Activated effector memory CD4-positive, alpha-beta T cell treated with anti-CD3 and anti-CD28 coated beads, Interleukin-2, amount 50 U/mL, for 16 hours (primary cell): ENCODE data around the gene MAFG.
"Not testable (repeated sequence)": the region's sequence is repeated elsewhere in the genome, so short reads cannot be mapped to it uniquely, and the experiment has no call there.

ENCODE experiments used
- DNase-seq: peaks from one replicate; pipeline ENCODE4 v3.0.0-alpha.2; 2020

MAFG gene

DNA sequence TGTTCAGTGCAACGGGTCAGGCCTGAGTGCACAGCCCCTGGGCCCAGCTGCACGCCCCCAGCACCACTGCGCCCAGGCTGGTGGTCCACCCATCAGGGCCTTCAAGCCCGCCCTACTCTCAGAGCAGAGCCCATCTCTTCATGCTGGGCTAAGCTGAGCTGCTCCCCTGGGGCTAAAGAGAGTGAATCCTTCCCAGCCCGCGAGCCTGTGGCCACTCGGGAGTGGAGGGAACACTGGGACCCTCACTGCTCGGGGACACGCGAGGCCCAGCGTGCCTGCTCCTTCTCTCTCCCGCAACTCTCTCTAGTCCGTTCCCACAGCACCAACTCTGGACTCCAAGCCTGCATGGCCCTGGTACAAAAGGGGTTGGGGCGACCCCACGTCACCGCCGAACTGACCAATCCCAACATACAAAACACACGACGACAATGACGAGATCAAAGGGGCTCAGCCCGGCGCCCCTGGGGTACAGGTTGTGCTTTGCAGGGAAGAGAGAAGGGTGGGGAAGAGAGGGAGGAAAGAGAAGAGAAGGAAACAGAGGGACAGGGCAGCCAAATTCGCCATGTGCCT is 5.5 kb downstream of the MAFG start:
- DNase-seq = no peak

- DNase-seq = no peak
These were observed 6.0 kb downstream of the MAFG start for GRCh38 chr17:81921537-81921862.

DNA sequence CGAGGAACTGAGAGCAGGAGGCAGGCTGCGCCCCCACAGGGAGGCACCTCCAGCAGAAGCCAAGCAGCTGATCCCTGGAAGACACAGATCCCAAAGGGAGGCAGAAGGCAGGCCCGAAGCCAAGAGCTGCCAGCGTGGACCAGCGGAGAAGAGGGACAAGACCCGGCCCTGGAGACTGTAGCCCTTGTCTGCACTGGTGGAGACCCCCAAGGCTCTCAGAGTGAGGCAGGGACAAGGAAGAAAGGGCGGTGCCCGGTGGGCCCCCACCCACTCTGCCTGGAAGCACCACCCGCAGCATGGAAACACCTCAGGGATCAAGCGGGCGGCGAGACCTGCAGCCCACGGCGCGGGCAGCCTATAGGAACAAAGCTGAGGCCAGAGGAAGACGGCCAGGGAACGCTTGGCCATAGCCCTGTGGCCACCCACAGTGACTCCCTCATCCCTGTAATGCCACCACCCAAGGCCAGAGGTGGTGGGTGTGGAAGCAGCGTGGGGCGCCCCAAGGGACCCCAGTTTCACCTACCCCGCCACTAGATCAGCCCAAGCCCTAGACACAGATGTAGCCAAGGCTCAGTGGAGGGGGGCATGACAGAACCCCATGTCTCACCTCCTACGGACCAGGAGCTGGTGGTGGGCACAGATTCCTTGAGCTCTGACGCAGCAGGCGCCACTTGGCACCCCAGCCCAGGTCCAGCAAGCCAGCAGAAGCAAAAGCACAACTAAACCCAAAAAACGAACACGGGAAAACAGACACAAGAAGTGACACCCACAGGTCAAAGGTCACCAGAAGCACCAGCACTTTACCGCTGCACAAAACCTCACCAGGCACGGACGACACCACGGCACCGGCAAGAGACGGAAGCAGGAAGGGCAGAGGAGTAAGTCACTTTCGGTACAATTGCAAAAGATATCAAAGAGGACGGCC is 6.7 kb downstream of the MAFG start:
- no peak for DNase-seq

DNA sequence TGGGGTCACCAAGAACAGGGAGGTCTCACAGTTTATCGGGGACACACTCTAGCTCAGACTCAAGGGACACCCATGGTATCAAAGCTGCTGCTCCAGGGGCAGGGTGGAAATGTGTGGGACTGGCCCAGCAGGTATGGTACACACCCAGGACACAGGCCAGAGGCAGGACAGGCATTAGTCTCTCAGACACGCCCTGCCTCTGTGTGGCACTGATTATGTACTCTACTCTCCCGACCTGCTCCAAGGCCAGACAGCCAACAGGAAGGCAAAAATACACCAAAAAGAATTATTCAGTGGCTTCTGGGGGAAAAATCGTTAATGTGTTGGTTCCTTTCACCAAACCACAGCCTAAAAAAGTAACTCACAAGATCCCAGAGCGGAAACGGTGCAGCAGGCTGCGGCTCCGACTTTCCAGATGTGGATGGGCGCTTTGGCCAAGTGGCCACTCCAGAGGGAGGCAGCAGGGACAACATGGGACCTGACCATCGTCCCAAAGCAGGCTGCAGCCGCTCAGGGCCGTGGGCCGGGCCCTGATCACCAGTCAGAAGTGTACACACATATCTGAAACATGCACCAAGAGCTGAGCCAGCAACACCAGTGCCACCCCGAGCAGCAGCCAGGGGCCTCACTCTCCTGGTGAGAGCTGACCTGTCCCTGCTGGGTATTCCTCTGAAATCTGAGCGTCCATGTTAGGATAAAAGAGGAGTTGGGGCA is 8.5 kb downstream of the MAFG start:
- DNase-seq = no peak

- DNase-seq = not testable (repeated sequence)
These were observed 9.2 kb downstream of the MAFG start for GRCh38 chr17:81918333-81918669.

DNA sequence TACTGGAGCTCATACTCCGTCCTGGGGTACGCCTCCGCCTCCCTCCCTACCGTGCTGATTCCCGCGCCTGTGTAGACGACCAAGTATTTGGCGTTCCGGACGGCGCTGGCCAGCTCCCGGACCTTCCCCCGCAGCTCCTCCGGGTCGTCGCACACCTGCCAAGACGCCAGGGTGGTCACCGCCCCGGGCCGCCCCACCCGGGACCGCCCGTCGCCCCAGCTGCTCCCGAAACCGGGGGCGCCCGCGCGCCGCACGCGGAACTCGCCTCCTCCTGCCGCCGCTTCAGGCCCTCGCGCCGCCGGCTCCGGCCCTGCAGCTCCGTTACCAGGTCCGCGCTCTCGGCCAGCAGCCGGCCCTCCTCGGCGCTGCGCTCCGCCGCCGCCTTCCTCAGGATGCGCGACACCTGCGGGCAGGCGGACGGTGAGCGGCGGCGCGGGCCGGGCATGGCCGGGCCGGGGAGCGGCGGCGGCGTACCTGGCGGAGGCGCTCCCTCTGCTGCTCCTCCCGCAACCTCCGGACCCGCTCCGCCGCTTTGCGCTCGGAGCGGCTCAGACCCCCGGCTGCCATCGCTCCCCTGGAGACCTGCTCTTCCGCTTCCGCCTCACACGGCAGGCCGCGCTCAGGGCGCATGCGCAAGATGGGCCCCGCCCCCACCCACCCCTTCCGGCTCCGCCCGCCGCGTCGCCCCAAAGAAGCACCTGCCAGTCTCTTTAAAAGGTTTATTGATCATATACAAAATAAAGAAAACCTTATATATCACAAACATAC is 9.8 kb downstream of the MAFG start, which contains the start of gene SIRT7:
SIRT7 (minus strand) TSS at position 612 of the 768 bp plus-strand sequence; CDS start at position 567, 45 bp downstream.
- peak; percentile 93 for DNase-seq

GRCh38 chr17:81916234-81917001 is 11.1 kb downstream of the MAFG start:
- DNase-seq = no peak

DNA sequence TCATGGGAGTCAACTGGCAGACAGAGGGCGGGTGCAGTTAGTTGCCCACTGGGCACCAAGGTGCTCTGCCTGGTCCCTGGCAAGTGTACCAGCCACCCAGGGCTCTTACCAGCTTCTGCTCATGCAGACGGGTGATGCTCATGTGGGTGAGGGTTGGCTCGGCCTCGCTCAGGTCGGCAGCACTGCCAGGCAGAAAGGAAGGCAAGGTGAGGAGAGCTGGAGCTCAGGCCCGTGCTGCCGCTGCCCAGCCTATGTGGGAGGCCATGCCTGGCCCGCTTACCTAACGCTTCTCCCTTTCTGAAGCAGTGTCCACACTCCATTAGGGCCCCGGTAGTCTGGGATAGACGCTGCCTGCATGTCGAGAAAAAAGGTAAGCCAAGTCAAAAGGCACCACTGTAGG is 12.2 kb downstream of the MAFG start:
- DNase-seq = no peak

GRCh38 chr17:81914103-81914850 is 13.3 kb downstream of the MAFG start:
- DNase-seq = no peak

DNA sequence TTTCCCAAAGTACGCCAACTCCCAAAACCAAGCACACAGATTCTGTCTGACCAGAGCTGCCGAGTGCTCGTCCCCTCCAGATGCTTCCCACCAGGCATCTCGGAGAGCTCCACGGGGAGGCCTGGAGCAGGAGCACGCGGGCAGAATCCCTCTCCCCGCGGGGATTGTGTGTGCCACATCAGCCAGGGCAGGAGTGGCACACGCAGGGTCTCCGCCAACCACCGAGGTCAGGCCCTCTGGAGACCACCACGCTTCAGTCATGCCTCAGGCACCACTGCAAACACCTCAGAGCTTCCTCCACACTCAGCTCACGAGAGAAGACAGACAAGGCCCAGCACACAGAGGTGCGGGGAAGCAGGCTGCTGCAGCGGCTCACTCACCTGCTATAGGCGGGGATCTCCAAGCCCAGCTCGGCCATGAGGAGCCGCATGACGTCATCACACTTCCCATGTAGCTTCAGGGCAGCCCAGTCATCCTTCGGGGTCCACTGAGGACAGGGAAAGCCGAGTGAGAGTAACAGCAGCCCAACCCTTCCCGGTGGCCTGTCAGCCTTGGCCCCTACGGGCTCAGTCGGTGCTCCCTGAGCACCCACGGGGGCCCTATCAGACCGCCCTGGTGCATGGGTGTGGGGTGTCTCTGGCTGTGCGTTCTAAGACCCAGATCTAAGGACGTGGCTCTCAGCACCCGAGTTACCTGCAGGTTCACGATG is 14.0 kb downstream of the MAFG start:
- no peak for DNase-seq

- DNase-seq = no peak
These were observed 14.9 kb downstream of the MAFG start for GRCh38 chr17:81912441-81913309.

GRCh38 chr17:81911969-81912368 is 15.6 kb downstream of the MAFG start:
- DNase-seq = no peak

DNA sequence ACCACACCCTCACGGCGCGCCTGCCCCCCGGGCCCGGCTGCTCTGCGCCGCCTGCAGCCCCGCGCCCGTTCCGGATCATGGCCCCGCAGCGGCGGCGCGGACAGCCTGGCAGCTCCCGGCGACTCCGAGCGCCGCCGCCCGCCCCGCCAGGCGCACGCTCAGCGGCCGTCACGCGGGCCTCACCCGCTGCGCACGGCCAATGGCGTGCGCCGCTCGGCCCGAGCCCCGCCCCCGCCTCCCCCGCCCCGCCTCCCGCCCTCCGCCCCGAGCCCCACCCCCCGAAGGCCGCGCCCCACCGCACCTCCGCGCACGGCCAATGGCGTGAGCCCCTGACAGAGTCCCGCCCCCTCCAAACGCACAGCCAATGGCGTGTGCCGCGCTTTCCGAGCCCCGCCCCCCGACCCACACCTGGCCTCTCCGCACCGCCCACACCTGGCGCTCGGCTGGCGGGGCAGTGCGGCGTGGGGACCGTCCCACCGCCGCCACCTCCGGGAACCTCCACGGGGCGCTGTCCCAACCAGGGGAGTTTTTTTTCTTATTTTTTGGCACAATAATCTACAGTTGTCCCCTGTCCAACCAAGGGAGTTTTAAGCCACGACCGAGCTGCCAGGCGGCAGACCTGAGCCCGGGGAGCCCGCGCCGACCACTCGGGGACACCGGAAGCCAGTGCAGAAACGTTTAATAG is 16.1 kb downstream of the MAFG start, which contains the start of gene PCYT2:
PCYT2 (minus strand) TSS at position 123 of the 685 bp plus-strand sequence; CDS start at position 79, 44 bp downstream.
- DNase-seq = peak; percentile 97

DNA sequence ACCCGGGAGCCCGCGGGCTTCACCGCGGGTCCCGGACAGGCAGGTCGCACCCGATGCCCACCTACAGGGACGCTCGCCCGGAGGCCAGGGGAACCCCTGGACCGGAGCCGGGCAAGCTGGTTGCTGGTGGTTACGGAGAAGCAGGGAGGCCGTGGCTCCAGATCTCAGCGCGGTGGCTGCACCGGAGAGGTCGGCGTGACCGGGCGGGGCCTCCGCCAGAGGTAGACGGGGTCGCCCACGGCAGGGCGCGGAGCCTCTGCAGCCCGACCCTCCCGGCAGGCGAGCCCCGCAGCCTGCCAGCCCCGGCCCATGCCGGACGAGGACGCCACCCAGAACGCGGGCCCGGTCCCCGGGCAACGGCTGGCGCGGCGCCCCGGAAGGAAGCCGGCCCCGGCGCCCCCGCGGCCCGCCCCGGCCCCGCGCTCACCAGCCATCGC is 16.7 kb downstream of the MAFG start:
- DNase-seq = no peak

DNA sequence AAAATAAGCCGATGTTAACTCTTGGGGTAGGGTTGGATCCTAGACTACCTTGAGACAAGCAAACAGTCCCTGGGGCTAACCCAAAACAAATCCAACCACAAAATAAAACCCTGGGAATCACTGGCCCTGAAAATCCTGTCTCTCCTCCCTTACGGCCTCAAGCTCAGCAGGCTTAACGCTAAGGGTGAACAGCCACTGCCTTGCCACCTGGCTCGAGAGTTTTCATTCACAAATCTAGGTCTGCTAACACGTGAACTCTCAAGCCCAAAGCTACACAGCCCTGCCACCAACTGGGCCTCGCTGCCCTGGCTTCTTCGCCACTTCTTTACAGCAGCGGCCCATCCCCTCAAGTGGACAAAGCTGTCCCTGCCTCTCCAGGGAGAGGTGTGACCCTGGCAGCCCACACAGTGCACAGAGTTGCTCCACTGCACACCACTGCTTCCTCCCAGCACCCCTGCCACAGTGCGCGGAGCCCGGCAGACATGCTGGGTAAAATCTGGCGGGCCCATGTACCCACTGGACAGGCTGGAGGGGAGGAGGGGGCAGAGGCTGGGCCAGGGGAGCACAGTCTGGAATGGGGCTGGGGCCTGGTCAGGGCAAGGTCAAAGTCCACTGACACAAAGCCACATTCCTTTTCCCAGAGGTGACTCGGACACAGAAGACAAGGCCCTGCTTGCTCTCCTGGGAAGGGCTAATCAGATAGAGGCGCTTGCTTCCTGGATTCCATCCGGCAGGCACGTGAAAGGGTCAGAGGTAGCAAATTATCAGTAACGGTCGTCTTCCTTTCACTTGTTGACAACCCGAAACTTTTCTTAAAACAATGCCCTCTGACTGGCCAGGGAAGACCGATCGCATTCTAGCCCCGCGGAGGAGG is 17.3 kb downstream of the MAFG start:
- DNase-seq = no peak

- DNase-seq = no peak
These were observed 18.3 kb downstream of the MAFG start for GRCh38 chr17:81909231-81909630.

- no peak for DNase-seq
These were observed 18.7 kb downstream of the MAFG start for GRCh38 chr17:81908793-81909192.
